ENCODE data around the gene RSPH9. TPM values are rescaled to one million over a fixed set of nuclear protein-coding genes. Genes with fewer than 3 reads are reported as not detected.

The RSPH9 gene
- total and polyA plus RNA-seq, 4 donors = under 0.01 to 0.19 (median 0.12) TPM

DNA sequence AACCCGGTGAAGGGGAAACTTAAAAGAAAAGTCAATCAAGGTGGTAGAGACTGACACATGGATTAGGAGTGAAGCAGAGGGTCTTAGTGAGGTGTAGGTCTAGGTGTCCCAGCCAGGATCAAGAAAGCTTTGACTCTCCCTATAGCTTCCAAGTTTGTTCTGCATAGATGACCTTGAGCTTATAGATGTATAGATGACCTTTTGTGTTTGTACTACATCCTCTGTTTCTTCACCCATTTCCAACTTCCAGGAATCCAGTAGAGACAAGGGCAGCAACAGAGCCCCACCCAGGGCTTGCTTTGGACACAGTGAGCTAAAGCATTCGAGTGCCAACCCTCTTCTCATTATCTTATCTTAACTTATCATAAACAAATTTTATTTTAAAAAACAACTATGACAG lies 44.6 kb downstream of the RSPH9 start:
- Histone ChIP-seq H3K4me3 (ENCODE audit: low read depth in 1 of 3, low read length in 3 of 3) (no peak overlapping the region), H3K4me1 (ENCODE audit: control insufficient read depth in 4 of 4, insufficient read depth in 4 of 4, low read length in 3 of 4) (peaks cover 0 to 21% (median 18%) of the 10 kb centered on the region in 4 donors), H3K27ac (ENCODE audit: low read depth in 1 of 2, low read length in 2 of 2) (no peak overlapping the region), H3K27me3 (ENCODE audit: control insufficient read depth in 4 of 4, insufficient read depth in 4 of 4, low read length in 3 of 4) (no peaks in the 10 kb centered on the region), H3K9me3 (ENCODE audit: control insufficient read depth in 4 of 4, low read length in 3 of 4) (no peaks in the 10 kb centered on the region), H3K36me3 (ENCODE audit: control insufficient read depth in 4 of 4, insufficient read depth in 3 of 4, low read depth in 1 of 4, low read length in 3 of 4) (no peaks in the 10 kb centered on the region), H3K9ac (ENCODE audit: low read depth in 1 of 2, low read length in 2 of 2) (no peak overlapping the region)
- no peak for TF ChIP-seq HNF4G (IDR thresholded peaks at IDR 0.05)
- TF ChIP-seq FOXA1 (IDR thresholded peaks at IDR 0.05) = no peak
- TF ChIP-seq NR2F2 (IDR thresholded peaks at IDR 0.05) = no peak
- no peak for TF ChIP-seq JUND (IDR thresholded peaks at IDR 0.05)
- TF ChIP-seq, protein P1, sequence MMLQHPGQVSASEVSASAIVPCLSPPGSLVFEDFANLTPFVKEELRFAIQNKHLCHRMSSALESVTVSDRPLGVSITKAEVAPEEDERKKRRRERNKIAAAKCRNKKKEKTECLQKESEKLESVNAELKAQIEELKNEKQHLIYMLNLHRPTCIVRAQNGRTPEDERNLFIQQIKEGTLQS (IDR thresholded peaks at IDR 0.05) = no peak
- TF ChIP-seq RAD21 (IDR thresholded peaks at IDR 0.05) = no peak
- TF ChIP-seq, protein P2, sequence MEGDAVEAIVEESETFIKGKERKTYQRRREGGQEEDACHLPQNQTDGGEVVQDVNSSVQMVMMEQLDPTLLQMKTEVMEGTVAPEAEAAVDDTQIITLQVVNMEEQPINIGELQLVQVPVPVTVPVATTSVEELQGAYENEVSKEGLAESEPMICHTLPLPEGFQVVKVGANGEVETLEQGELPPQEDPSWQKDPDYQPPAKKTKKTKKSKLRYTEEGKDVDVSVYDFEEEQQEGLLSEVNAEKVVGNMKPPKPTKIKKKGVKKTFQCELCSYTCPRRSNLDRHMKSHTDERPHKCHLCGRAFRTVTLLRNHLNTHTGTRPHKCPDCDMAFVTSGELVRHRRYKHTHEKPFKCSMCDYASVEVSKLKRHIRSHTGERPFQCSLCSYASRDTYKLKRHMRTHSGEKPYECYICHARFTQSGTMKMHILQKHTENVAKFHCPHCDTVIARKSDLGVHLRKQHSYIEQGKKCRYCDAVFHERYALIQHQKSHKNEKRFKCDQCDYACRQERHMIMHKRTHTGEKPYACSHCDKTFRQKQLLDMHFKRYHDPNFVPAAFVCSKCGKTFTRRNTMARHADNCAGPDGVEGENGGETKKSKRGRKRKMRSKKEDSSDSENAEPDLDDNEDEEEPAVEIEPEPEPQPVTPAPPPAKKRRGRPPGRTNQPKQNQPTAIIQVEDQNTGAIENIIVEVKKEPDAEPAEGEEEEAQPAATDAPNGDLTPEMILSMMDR (IDR thresholded peaks at IDR 0.05; ENCODE audit: low read depth, low read length, missing input control) = no peak
- TF ChIP-seq, protein P3, sequence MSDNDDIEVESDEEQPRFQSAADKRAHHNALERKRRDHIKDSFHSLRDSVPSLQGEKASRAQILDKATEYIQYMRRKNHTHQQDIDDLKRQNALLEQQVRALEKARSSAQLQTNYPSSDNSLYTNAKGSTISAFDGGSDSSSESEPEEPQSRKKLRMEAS (IDR thresholded peaks at IDR 0.05) = no peak
- no peak for TF ChIP-seq HNF4A (conservative IDR thresholded peaks at IDR 0.05)
- TF ChIP-seq YY1 (IDR thresholded peaks at IDR 0.05) = no peak
- TF ChIP-seq GABPA (IDR thresholded peaks at IDR 0.05 in 1 of 2, conservative IDR thresholded peaks at IDR 0.05 in 1 of 2) = no peak
- TF ChIP-seq EGR1 (IDR thresholded peaks at IDR 0.05; ENCODE audit: low read depth in 2 of 2) = no peak
- no peak for TF ChIP-seq TAF1 (conservative IDR thresholded peaks at IDR 0.05)
- TF ChIP-seq, protein P4, sequence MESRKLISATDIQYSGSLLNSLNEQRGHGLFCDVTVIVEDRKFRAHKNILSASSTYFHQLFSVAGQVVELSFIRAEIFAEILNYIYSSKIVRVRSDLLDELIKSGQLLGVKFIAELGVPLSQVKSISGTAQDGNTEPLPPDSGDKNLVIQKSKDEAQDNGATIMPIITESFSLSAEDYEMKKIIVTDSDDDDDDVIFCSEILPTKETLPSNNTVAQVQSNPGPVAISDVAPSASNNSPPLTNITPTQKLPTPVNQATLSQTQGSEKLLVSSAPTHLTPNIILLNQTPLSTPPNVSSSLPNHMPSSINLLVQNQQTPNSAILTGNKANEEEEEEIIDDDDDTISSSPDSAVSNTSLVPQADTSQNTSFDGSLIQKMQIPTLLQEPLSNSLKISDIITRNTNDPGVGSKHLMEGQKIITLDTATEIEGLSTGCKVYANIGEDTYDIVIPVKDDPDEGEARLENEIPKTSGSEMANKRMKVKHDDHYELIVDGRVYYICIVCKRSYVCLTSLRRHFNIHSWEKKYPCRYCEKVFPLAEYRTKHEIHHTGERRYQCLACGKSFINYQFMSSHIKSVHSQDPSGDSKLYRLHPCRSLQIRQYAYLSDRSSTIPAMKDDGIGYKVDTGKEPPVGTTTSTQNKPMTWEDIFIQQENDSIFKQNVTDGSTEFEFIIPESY (IDR thresholded peaks at IDR 0.05) = no peak
- TF ChIP-seq FOXA2 (IDR thresholded peaks at IDR 0.05) = no peak
- no peak for TF ChIP-seq SP1 (IDR thresholded peaks at IDR 0.05)
- TF ChIP-seq, protein P5, sequence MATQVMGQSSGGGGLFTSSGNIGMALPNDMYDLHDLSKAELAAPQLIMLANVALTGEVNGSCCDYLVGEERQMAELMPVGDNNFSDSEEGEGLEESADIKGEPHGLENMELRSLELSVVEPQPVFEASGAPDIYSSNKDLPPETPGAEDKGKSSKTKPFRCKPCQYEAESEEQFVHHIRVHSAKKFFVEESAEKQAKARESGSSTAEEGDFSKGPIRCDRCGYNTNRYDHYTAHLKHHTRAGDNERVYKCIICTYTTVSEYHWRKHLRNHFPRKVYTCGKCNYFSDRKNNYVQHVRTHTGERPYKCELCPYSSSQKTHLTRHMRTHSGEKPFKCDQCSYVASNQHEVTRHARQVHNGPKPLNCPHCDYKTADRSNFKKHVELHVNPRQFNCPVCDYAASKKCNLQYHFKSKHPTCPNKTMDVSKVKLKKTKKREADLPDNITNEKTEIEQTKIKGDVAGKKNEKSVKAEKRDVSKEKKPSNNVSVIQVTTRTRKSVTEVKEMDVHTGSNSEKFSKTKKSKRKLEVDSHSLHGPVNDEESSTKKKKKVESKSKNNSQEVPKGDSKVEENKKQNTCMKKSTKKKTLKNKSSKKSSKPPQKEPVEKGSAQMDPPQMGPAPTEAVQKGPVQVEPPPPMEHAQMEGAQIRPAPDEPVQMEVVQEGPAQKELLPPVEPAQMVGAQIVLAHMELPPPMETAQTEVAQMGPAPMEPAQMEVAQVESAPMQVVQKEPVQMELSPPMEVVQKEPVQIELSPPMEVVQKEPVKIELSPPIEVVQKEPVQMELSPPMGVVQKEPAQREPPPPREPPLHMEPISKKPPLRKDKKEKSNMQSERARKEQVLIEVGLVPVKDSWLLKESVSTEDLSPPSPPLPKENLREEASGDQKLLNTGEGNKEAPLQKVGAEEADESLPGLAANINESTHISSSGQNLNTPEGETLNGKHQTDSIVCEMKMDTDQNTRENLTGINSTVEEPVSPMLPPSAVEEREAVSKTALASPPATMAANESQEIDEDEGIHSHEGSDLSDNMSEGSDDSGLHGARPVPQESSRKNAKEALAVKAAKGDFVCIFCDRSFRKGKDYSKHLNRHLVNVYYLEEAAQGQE (IDR thresholded peaks at IDR 0.05) = no peak
- no peak for TF ChIP-seq RXRA (IDR thresholded peaks at IDR 0.05)
- 81% methylated on average over 2 of the region's 2 CpGs for WGBS
- no peak for DNase-seq (ENCODE audit: low spot score)

Data from liver (tissue), 9 donors.